Trophoblast cell (in vitro differentiated cells and primary cell): Measurements from ENCODE around the gene NME7.

Source experiments
- DNase-seq, 2 donors: peaks; one replicate each; pipeline ENCODE4 v3.0.0-alpha.2; 2016
- H2AFZ ChIP-seq: 2 replicates; pipeline ENCODE4 v1.6.1; 2013; ENCODE audit warnings: low read length, moderate library complexity, mild to moderate bottlenecking; ENCODE audit not compliant: insufficient read depth, poor library complexity
- H2AK5ac ChIP-seq: 2 replicates; pipeline ENCODE4 v1.6.1; 2013; ENCODE audit warnings: mild to moderate bottlenecking, low read length
- H2BK120ac ChIP-seq: 2 replicates; pipeline ENCODE4 v1.6.1; 2013; ENCODE audit warnings: low read length, mild to moderate bottlenecking, moderate library complexity; ENCODE audit not compliant: insufficient read depth, poor library complexity
- H2BK12ac ChIP-seq: 2 replicates; pipeline ENCODE4 v1.6.1; 2013; ENCODE audit warnings: mild to moderate bottlenecking, low read length, moderate library complexity
- H2BK5ac ChIP-seq: 2 replicates; pipeline ENCODE4 v1.6.1; 2013; ENCODE audit warnings: low read length, low read depth, moderate library complexity, mild to moderate bottlenecking; ENCODE audit not compliant: poor library complexity
- H3K14ac ChIP-seq: 2 replicates; pipeline ENCODE4 v1.6.1; 2013; ENCODE audit warnings: mild to moderate bottlenecking, low read length
- H3K18ac ChIP-seq: 2 replicates; pipeline ENCODE4 v1.6.1; 2013; ENCODE audit warnings: mild to moderate bottlenecking, low read length
- H3K23ac ChIP-seq: 2 replicates; pipeline ENCODE4 v1.6.1; 2013; ENCODE audit warnings: low read length
- H3K27ac ChIP-seq: 2 replicates; pipeline ENCODE4 v1.5.1; 2013; ENCODE audit warnings: low read depth, mild to moderate bottlenecking, inconsistent platforms, low read length, moderate library complexity
- H3K27me3 ChIP-seq: 2 replicates; pipeline ENCODE4 v1.6.1; 2013; ENCODE audit warnings: inconsistent platforms, mild to moderate bottlenecking, low read length, moderate library complexity; ENCODE audit not compliant: insufficient read depth
- H3K36me3 ChIP-seq, 2 experiments: 1 replicate in 1 of 2; 2 replicates in 1 of 2; pipeline ENCODE4 v1.6.1; 2013; ENCODE audit warnings: low read length in 2 of 2, mild to moderate bottlenecking in 2 of 2, moderate library complexity in 1 of 2; ENCODE audit not compliant: insufficient read depth in 2 of 2, control insufficient read depth in 1 of 2
- H3K4ac ChIP-seq: 2 replicates; pipeline ENCODE4 v1.6.1; 2013; ENCODE audit warnings: low read depth, mild to moderate bottlenecking, low read length, moderate library complexity
- H3K4me1 ChIP-seq, 2 experiments: 1 replicate in 1 of 2; 2 replicates in 1 of 2; pipeline ENCODE4 v1.6.1; 2013; ENCODE audit warnings: low read length in 2 of 2, mild to moderate bottlenecking in 2 of 2, moderate library complexity in 1 of 2; ENCODE audit not compliant: insufficient read depth in 2 of 2, control insufficient read depth in 1 of 2
- H3K4me2 ChIP-seq: 2 replicates; pipeline ENCODE4 v1.6.1; 2013; ENCODE audit warnings: inconsistent platforms, mild to moderate bottlenecking, low read length, moderate library complexity
- H3K4me3 ChIP-seq: 2 replicates; pipeline ENCODE4 v1.5.1; 2013; ENCODE audit warnings: mild to moderate bottlenecking, low read depth, low read length, inconsistent platforms
- H3K79me1 ChIP-seq: one replicate; pipeline ENCODE4 v1.6.1; 2013; ENCODE audit warnings: low read length
- H3K79me2 ChIP-seq: 2 replicates; pipeline ENCODE4 v1.6.1; 2013; ENCODE audit warnings: low read length, mild to moderate bottlenecking; ENCODE audit not compliant: control insufficient read depth, insufficient read depth, poor library complexity
- H3K9ac ChIP-seq: 2 replicates; pipeline ENCODE4 v1.6.1; 2013; ENCODE audit warnings: mild to moderate bottlenecking, low read length
- H3K9me3 ChIP-seq: 2 replicates; pipeline ENCODE4 v1.6.1; 2013; ENCODE audit warnings: low read depth, mild to moderate bottlenecking, control low read depth, inconsistent platforms, low read length; ENCODE audit not compliant: insufficient read depth
- H4K12ac ChIP-seq: 2 replicates; pipeline ENCODE4 v1.6.1; 2013; ENCODE audit warnings: low read depth, mild to moderate bottlenecking, low read length, moderate library complexity
- H4K8ac ChIP-seq: 2 replicates; pipeline ENCODE4 v1.6.1; 2013; ENCODE audit warnings: low read depth, mild to moderate bottlenecking, low read length, moderate library complexity
- H4K91ac ChIP-seq: one replicate; pipeline ENCODE4 v1.6.1; 2013; ENCODE audit warnings: low read depth, mild to moderate bottlenecking, low read length, moderate library complexity
- WGBS: extraction: QIAGEN DNeasy Blood & Tissue Kit; methylation state at CpG from one replicate; pipeline ENCODE4 v1.1.7; 2013; ENCODE audit warnings: missing lambda C conversion rate; ENCODE audit not compliant: insufficient read length, insufficient coverage; ENCODE audit errors: extremely low coverage; 5-methylcytosine and 5-hydroxymethylcytosine counted together

NME7 gene

GRCh38 chr1:169395955-169396354 is 28.4 kb upstream of the NME7 start:
- Histone ChIP-seq H2AFZ (no peak overlapping the region), H3K27ac (no peak overlapping the region), H3K4me2 (no peak overlapping the region), H4K8ac (no peak overlapping the region), H3K23ac (no peak overlapping the region), H2BK12ac (no peak overlapping the region), H3K79me2 (no peaks in the 10 kb centered on the region), H2BK5ac (no peak overlapping the region), H3K18ac (no peak overlapping the region), H2AK5ac (no peak overlapping the region), H4K91ac (no peak overlapping the region), H3K4me3 (no peak overlapping the region), H3K4ac (no peak overlapping the region), H3K4me1 (no peaks in the 10 kb centered on the region), H2BK120ac (no peak overlapping the region), H3K36me3 (peaks cover 5% of the 10 kb centered on the region in 2 experiments), H4K12ac (no peak overlapping the region), H3K14ac (no peak overlapping the region), H3K79me1 (no peaks in the 10 kb centered on the region), H3K27me3 (no peaks in the 10 kb centered on the region), H3K9ac (no peak overlapping the region), H3K9me3 (peaks cover 2% of the 10 kb centered on the region)
- WGBS, result no CpG with 5 or more reads among the region's 3 CpGs
- DNase-seq, result no peak

GRCh38 chr1:169392406-169392805 is 24.8 kb upstream of the NME7 start:
- peaks cover 5 to 7% of the 10 kb centered on the region in 2 experiments for H3K36me3 ChIP-seq
- H3K9me3 ChIP-seq, result peaks cover 2% of the 10 kb centered on the region
- no peaks in the 10 kb centered on the region for H3K4me1 ChIP-seq
- H2AK5ac ChIP-seq, result no peak overlapping the region
- no peak overlapping the region for H3K4me2 ChIP-seq
- no peak overlapping the region for H3K27ac ChIP-seq
- WGBS, result no CpG with 5 or more reads among the region's 1 CpG
- no peak overlapping the region for H3K14ac ChIP-seq
- no peak overlapping the region for H3K4me3 ChIP-seq
- H3K79me2 ChIP-seq, result no peaks in the 10 kb centered on the region
- no peak for DNase-seq
- H3K4ac ChIP-seq, result no peak overlapping the region
- H2BK12ac ChIP-seq, result no peak overlapping the region
- no peak overlapping the region for H4K12ac ChIP-seq
- no peaks in the 10 kb centered on the region for H3K27me3 ChIP-seq
- no peaks in the 10 kb centered on the region for H3K79me1 ChIP-seq
- no peak overlapping the region for H4K8ac ChIP-seq
- no peak overlapping the region for H4K91ac ChIP-seq
- H2BK120ac ChIP-seq, result no peak overlapping the region
- no peak overlapping the region for H3K23ac ChIP-seq
- H3K18ac ChIP-seq, result no peak overlapping the region
- no peak overlapping the region for H2BK5ac ChIP-seq
- H3K9ac ChIP-seq, result no peak overlapping the region
- no peak overlapping the region for H2AFZ ChIP-seq

- no peak for DNase-seq
- H3K79me2 ChIP-seq, result no peaks in the 10 kb centered on the region
- H3K79me1 ChIP-seq, result no peaks in the 10 kb centered on the region
- no peak overlapping the region for H3K27ac ChIP-seq
- H4K8ac ChIP-seq, result no peak overlapping the region
- peaks cover 9% of the 10 kb centered on the region in 2 experiments for H3K36me3 ChIP-seq
- no peak overlapping the region for H3K4me3 ChIP-seq
- H2AK5ac ChIP-seq, result no peak overlapping the region
- H3K9ac ChIP-seq, result no peak overlapping the region
- no peak overlapping the region for H2BK5ac ChIP-seq
- H3K18ac ChIP-seq, result no peak overlapping the region
- H2BK12ac ChIP-seq, result no peak overlapping the region
- peaks cover 2% of the 10 kb centered on the region for H3K9me3 ChIP-seq
- H3K23ac ChIP-seq, result no peak overlapping the region
- no peak overlapping the region for H3K4ac ChIP-seq
- H4K91ac ChIP-seq, result no peak overlapping the region
- no peak overlapping the region for H3K14ac ChIP-seq
- H3K4me2 ChIP-seq, result no peak overlapping the region
- H3K27me3 ChIP-seq, result no peaks in the 10 kb centered on the region
- no peak overlapping the region for H2BK120ac ChIP-seq
- H2AFZ ChIP-seq, result no peak overlapping the region
- H3K4me1 ChIP-seq, result no peaks in the 10 kb centered on the region
- H4K12ac ChIP-seq, result no peak overlapping the region
Measured at GRCh38 chr1:169390303-169390702, 22.7 kb upstream of the NME7 start.

GRCh38 chr1:169387399-169387798 is 19.8 kb upstream of the NME7 start:
- no peak overlapping the region for H3K4me2 ChIP-seq
- H4K91ac ChIP-seq, result no peak overlapping the region
- H4K8ac ChIP-seq, result no peak overlapping the region
- H3K79me1 ChIP-seq, result no peaks in the 10 kb centered on the region
- H3K4ac ChIP-seq, result no peak overlapping the region
- no peaks in the 10 kb centered on the region for H3K79me2 ChIP-seq
- no peak overlapping the region for H2BK5ac ChIP-seq
- no peaks in the 10 kb centered on the region for H3K27me3 ChIP-seq
- H2BK12ac ChIP-seq, result no peak overlapping the region
- no peak overlapping the region for H2BK120ac ChIP-seq
- H3K27ac ChIP-seq, result no peak overlapping the region
- no peak overlapping the region for H3K23ac ChIP-seq
- no peak for DNase-seq
- no peak overlapping the region for H4K12ac ChIP-seq
- no peak overlapping the region for H2AFZ ChIP-seq
- peaks cover 2% of the 10 kb centered on the region for H3K9me3 ChIP-seq
- H3K18ac ChIP-seq, result no peak overlapping the region
- no peaks in the 10 kb centered on the region for H3K4me1 ChIP-seq
- H2AK5ac ChIP-seq, result no peak overlapping the region
- H3K9ac ChIP-seq, result no peak overlapping the region
- H3K4me3 ChIP-seq, result no peak overlapping the region
- H3K14ac ChIP-seq, result no peak overlapping the region
- peaks cover 9 to 11% of the 10 kb centered on the region in 2 experiments for H3K36me3 ChIP-seq

GRCh38 chr1:169383449-169383848 is 15.9 kb upstream of the NME7 start:
- H2AK5ac ChIP-seq, result no peak overlapping the region
- H3K18ac ChIP-seq, result no peak overlapping the region
- no peaks in the 10 kb centered on the region for H3K27me3 ChIP-seq
- WGBS, result no CpG with 5 or more reads among the region's 4 CpGs
- H4K91ac ChIP-seq, result no peak overlapping the region
- H3K9ac ChIP-seq, result no peak overlapping the region
- no peak overlapping the region for H3K14ac ChIP-seq
- no peaks in the 10 kb centered on the region for H3K9me3 ChIP-seq
- H2BK12ac ChIP-seq, result no peak overlapping the region
- H4K8ac ChIP-seq, result no peak overlapping the region
- H3K23ac ChIP-seq, result no peak overlapping the region
- no peak overlapping the region for H3K27ac ChIP-seq
- no peak overlapping the region for H2BK5ac ChIP-seq
- no peak overlapping the region for H3K4me2 ChIP-seq
- no peaks in the 10 kb centered on the region for H3K4me1 ChIP-seq
- H4K12ac ChIP-seq, result no peak overlapping the region
- H3K4me3 ChIP-seq, result no peak overlapping the region
- no peaks in the 10 kb centered on the region for H3K79me1 ChIP-seq
- no peak for DNase-seq
- no peak overlapping the region for H2AFZ ChIP-seq
- H2BK120ac ChIP-seq, result no peak overlapping the region
- H3K79me2 ChIP-seq, result no peaks in the 10 kb centered on the region
- H3K4ac ChIP-seq, result no peak overlapping the region
- H3K36me3 ChIP-seq, result peaks cover 5 to 7% of the 10 kb centered on the region in 2 experiments
